ENCODE measurements around the gene ZNF358. TPM values are rescaled to one million over a fixed set of nuclear protein-coding genes. Genes with fewer than 3 reads are reported as not detected.

The ZNF358 gene
- polyA plus RNA-seq, 3 donors = 0.41 to 8.6 (median 1.0) TPM

GRCh38 chr19:7559102-7559501, 43.2 kb downstream of the ZNF358 start:
- Histone ChIP-seq H3K4me1 (ENCODE audit: control insufficient read depth in 1 of 2, insufficient read depth in 2 of 2, low read length in 2 of 2) (peaks cover 0 to 5% of the 10 kb centered on the region in 2 donors), H3K9ac (ENCODE audit: insufficient read depth, low read length, poor library complexity, severe bottlenecking) (no peak overlapping the region), H3K4me2 (replicated peaks; ENCODE audit: extremely low read depth, low read length, poor library complexity, severe bottlenecking) (no peak overlapping the region), H3K79me2 (ENCODE audit: insufficient read depth, low read length) (no peaks in the 10 kb centered on the region), H3K9me3 (replicated peaks in 1 of 2; ENCODE audit: control insufficient read depth in 1 of 2, insufficient read depth in 1 of 2, low read length in 2 of 2) (no peaks in the 10 kb centered on the region), H3K4me3 (replicated peaks in 1 of 3; ENCODE audit: low read depth in 2 of 3, low read length in 3 of 3) (no peak overlapping the region), H3K27me3 (ENCODE audit: control insufficient read depth in 2 of 2, insufficient read depth in 2 of 2, low read length in 2 of 2) (no peaks in the 10 kb centered on the region), H4K20me1 (ENCODE audit: insufficient read depth, low read length) (peaks cover 28% of the 10 kb centered on the region), H3K36me3 (replicated peaks in 1 of 2; ENCODE audit: control insufficient read depth in 1 of 2, insufficient read depth in 2 of 2, low read length in 2 of 2) (peaks cover 65 to 74% of the 10 kb centered on the region in 2 donors), H3K27ac (ENCODE audit: low read depth in 1 of 2, low read length in 2 of 2) (no peak overlapping the region), H2AFZ (ENCODE audit: insufficient read depth, low read depth, low read length, poor library complexity, severe bottlenecking) (no peak overlapping the region)
- Mint-ChIP-seq H3K4me3 (no peak overlapping the region), H3K36me3 (peaks cover 64 to 78% of the 10 kb centered on the region in 2 donors), H3K27ac (peak overlapping the region in 2 of 7 donors; percentile 8 to 79), H3K4me1 (peaks cover 10% of the 10 kb centered on the region), H3K27me3 (ENCODE audit: low read depth in 3 of 3) (peaks cover 0 to 4% (median 0%) of the 10 kb centered on the region in 3 donors), H3K9me3 (peaks cover 0 to 3% (median 0%) of the 10 kb centered on the region in 7 donors)
- WGBS (ENCODE audit: insufficient coverage) = 70% methylated on average over 4 of the region's 4 CpGs
- intact Hi-C loops (cut with micrococcal nuclease) = no loop called here
- no peak for TF ChIP-seq CTCF (IDR thresholded peaks at IDR 0.05)
- no peak for DNase-seq

GRCh38 chr19:7560255-7560654, 44.4 kb downstream of the ZNF358 start:
- H3K36me3 ChIP-seq (replicated peaks in 1 of 2; ENCODE audit: control insufficient read depth in 1 of 2, insufficient read depth in 2 of 2, low read length in 2 of 2) = peaks cover 56 to 63% of the 10 kb centered on the region in 2 donors
- intact Hi-C loops (cut with micrococcal nuclease) = no loop called here

More at GRCh38 chr19:7560255-7560654, 44.4 kb downstream of the ZNF358 start:
- Histone ChIP-seq H3K4me3 (replicated peaks in 1 of 3; ENCODE audit: low read depth in 2 of 3, low read length in 3 of 3) (no peak overlapping the region), H3K4me1 (ENCODE audit: control insufficient read depth in 1 of 2, insufficient read depth in 2 of 2, low read length in 2 of 2) (peaks cover 0 to 5% of the 10 kb centered on the region in 2 donors), H3K9ac (ENCODE audit: insufficient read depth, low read length, poor library complexity, severe bottlenecking) (no peak overlapping the region), H3K27ac (ENCODE audit: low read depth in 1 of 2, low read length in 2 of 2) (no peak overlapping the region), H3K9me3 (replicated peaks in 1 of 2; ENCODE audit: control insufficient read depth in 1 of 2, insufficient read depth in 1 of 2, low read length in 2 of 2) (no peaks in the 10 kb centered on the region), H3K4me2 (replicated peaks; ENCODE audit: extremely low read depth, low read length, poor library complexity, severe bottlenecking) (no peak overlapping the region), H4K20me1 (ENCODE audit: insufficient read depth, low read length) (peaks cover 26% of the 10 kb centered on the region), H3K79me2 (ENCODE audit: insufficient read depth, low read length) (no peaks in the 10 kb centered on the region), H2AFZ (ENCODE audit: insufficient read depth, low read depth, low read length, poor library complexity, severe bottlenecking) (no peak overlapping the region), H3K27me3 (ENCODE audit: control insufficient read depth in 2 of 2, insufficient read depth in 2 of 2, low read length in 2 of 2) (no peaks in the 10 kb centered on the region)
- TF ChIP-seq CTCF (IDR thresholded peaks at IDR 0.05) = no peak
- peak overlapping the region in 1 of 7 donors; percentile 58 for H3K27ac Mint-ChIP-seq
- H3K9me3 Mint-ChIP-seq = peaks cover 0 to 3% (median 1%) of the 10 kb centered on the region in 7 donors
- no peak for DNase-seq
- no CpG with 5 or more reads among the region's 2 CpGs for WGBS (ENCODE audit: insufficient coverage)
- peaks cover 56 to 68% of the 10 kb centered on the region in 2 donors for H3K36me3 Mint-ChIP-seq
- no peak overlapping the region for H3K4me3 Mint-ChIP-seq
- peaks cover 0 to 4% (median 0%) of the 10 kb centered on the region in 3 donors for H3K27me3 Mint-ChIP-seq (ENCODE audit: low read depth in 3 of 3)
- peaks cover 10% of the 10 kb centered on the region for H3K4me1 Mint-ChIP-seq

Data from CD14-positive monocyte (primary cell).